ENCODE data around the gene FEN1. TPM values are rescaled to one million over a fixed set of nuclear protein-coding genes. Genes with fewer than 3 reads are reported as not detected.

FEN1 gene, protein sequence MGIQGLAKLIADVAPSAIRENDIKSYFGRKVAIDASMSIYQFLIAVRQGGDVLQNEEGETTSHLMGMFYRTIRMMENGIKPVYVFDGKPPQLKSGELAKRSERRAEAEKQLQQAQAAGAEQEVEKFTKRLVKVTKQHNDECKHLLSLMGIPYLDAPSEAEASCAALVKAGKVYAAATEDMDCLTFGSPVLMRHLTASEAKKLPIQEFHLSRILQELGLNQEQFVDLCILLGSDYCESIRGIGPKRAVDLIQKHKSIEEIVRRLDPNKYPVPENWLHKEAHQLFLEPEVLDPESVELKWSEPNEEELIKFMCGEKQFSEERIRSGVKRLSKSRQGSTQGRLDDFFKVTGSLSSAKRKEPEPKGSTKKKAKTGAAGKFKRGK
- total RNA-seq (10 to 100 TPM in 2 of 5 donors, 1 to 10 TPM in 2, not detected in 1; 4.2 to 24.6 (median 10.4) TPM), polyA plus RNA-seq (10 to 100 TPM in 1 of 3 donors, 1 to 10 TPM in 2; 5.0 to 14.3 (median 10.0) TPM)
- long read RNA-seq, donor 1, transcript FEN1-201 (2 exons, 2,296 nt) = major isoform, 7 of 7 reads
- long read RNA-seq, donor 1, partial matches to known transcripts = 0 of 7 reads
- long read RNA-seq, donor 1, other reads (novel, unspliced or antisense) = 0 of 7 reads
- long read RNA-seq, donor 2, partial matches to known transcripts = 0 of 4 reads
- long read RNA-seq, donor 2, other reads (novel, unspliced or antisense) = 0 of 4 reads
- long read RNA-seq, donor 3, transcript FEN1-201 (2 exons, 2,296 nt) = major isoform, 6 of 6 reads
- long read RNA-seq, donor 3, partial matches to known transcripts = 0 of 6 reads
- long read RNA-seq, donor 3, other reads (novel, unspliced or antisense) = 0 of 6 reads
- long read RNA-seq, donor 4, partial matches to known transcripts = 0 of 2 reads
- long read RNA-seq, donor 4, other reads (novel, unspliced or antisense) = 0 of 2 reads
- long read RNA-seq, donor 5, partial matches to known transcripts = 0 of 4 reads
- long read RNA-seq, donor 5, other reads (novel, unspliced or antisense) = 0 of 4 reads
- long read RNA-seq, donor 6, transcript FEN1-201 (2 exons, 2,296 nt) = major isoform, 22 of 22 reads
- long read RNA-seq, donor 6, partial matches to known transcripts = 0 of 22 reads
- long read RNA-seq, donor 6, other reads (novel, unspliced or antisense) = 0 of 22 reads
- long read RNA-seq, donor 7, partial matches to known transcripts = 0 of 4 reads
- long read RNA-seq, donor 7, other reads (novel, unspliced or antisense) = 0 of 4 reads
- long read RNA-seq, donor 8, transcript FEN1-201 (2 exons, 2,296 nt) = major isoform, 11 of 21 reads
- long read RNA-seq, donor 8, partial matches to known transcripts = 10 of 21 reads
- long read RNA-seq, donor 8, other reads (novel, unspliced or antisense) = 0 of 21 reads
- long read RNA-seq, donor 9, partial matches to known transcripts = 21 of 25 reads
- long read RNA-seq, donor 9, other reads (novel, unspliced or antisense) = 0 of 25 reads
- long read RNA-seq, donor 10, transcript FEN1-201 (2 exons, 2,296 nt) = major isoform, 6 of 6 reads
- long read RNA-seq, donor 10, partial matches to known transcripts = 0 of 6 reads
- long read RNA-seq, donor 10, other reads (novel, unspliced or antisense) = 0 of 6 reads

DNA sequence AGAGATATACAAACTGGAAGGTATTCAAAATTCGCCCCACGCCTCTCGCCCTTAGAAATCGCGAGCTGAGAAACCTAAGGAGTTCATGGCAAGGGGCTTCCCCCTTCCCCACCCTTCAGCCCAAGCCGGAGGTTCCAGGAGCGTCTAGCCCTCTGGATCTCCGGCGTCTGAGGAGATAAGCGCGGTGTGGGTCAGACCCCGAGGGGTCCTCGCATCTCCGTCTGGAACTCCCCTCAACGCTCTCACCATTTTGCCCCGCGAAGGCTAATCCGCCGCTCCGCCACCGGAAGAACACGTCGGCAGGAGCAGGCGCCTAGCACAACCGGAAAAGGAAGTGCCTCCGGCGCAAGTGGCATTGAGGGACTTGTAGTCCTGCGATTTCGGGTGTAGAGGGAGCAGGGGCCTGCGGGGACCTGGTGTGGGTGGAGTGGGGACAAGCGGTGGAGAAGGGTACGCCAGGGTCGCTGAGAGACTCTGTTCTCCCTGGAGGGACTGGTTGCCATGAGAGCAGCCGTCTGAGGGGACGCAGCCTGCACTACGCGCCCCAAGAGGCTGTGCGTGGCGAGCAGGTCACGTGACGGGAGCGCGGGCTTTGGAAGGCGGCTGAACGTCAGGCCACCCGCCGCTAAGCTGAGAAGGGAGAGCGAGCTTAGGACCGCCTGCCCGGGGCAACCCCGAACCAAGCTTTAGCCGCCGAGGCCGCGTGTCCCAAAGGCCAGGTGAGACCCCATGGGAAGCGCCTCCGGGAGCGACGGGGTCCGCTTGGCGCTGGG, at the start of gene FEN1, which contains the start of gene TMEM258:
Gene FEN1 (plus strand): TSS at position 602 of the 773 bp plus-strand sequence. CDS start 2,451 bp downstream, outside the sequence.
Gene TMEM258 (minus strand): TSS at position 290 of the 773 bp plus-strand sequence. CDS start 41 bp downstream, at position 249.
- Histone ChIP-seq H3K4me1 (peaks cover 24 to 62% (median 45%) of the 10 kb centered on the region in 4 donors), H3K36me3 (peaks cover 28 to 44% (median 42%) of the 10 kb centered on the region in 4 donors), H3K27me3 (no peaks in the 10 kb centered on the region), H3K4me3 (peak within 1 kb of the TSS; percentile 54 to 93 (median 78)), H3K9me3 (no peaks in the 10 kb centered on the region), H3K27ac (peak within 1 kb of the TSS; percentile 94 to 98 (median 96))
- intact Hi-C loops (cut with DNase I; ENCODE audit: low total_unique reads) = no loop called here
- peak; percentile 89 to 97 for DNase-seq
- WGBS, 5 donors = 0 to 1% (median 0%) methylated on average over 37 to 61 of the region's 61 CpGs
- TF ChIP-seq, protein P1, sequence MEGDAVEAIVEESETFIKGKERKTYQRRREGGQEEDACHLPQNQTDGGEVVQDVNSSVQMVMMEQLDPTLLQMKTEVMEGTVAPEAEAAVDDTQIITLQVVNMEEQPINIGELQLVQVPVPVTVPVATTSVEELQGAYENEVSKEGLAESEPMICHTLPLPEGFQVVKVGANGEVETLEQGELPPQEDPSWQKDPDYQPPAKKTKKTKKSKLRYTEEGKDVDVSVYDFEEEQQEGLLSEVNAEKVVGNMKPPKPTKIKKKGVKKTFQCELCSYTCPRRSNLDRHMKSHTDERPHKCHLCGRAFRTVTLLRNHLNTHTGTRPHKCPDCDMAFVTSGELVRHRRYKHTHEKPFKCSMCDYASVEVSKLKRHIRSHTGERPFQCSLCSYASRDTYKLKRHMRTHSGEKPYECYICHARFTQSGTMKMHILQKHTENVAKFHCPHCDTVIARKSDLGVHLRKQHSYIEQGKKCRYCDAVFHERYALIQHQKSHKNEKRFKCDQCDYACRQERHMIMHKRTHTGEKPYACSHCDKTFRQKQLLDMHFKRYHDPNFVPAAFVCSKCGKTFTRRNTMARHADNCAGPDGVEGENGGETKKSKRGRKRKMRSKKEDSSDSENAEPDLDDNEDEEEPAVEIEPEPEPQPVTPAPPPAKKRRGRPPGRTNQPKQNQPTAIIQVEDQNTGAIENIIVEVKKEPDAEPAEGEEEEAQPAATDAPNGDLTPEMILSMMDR (IDR thresholded peaks at IDR 0.05) = no peak
- TF ChIP-seq POLR2A (IDR thresholded peaks at IDR 0.05) (peak in 1 of 4 donors; percentile 69), EP300 (IDR thresholded peaks at IDR 0.05) (peak; percentile 25), POLR2AphosphoS5 (IDR thresholded peaks at IDR 0.05) (peak; percentile 84 to 96 (median 93))

DNA sequence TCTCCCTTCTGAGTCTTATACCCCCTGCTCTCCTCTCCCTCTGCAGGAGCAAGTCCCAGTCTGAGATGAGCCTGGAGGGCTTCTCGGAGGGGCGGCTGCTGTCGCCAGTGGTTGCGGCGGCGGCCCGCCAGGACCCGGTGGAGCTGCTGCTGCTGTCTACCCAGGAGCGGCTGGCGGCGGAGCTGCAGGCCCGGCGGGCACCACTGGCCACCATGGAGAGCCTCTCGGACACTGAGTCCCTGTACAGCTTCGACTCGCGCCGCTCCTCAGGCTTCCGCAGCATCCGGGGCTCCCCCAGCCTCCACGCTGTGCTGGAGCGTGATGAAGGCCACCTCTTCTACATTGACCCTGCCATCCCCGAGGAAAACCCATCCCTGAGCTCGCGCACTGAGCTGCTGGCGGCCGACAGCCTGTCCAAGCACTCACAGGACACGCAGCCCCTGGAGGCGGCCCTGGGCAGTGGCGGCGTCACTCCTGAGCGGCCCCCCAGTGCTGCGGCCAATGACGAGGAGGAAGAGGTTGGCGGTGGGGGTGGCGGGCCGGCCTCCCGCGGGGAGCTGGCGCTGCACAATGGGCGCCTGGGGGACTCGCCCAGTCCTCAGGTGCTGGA, 49.1 kb upstream of the FEN1 start:
- Histone ChIP-seq H3K4me3 (no peak overlapping the region), H3K36me3 (peaks cover 0 to 60% (median 34%) of the 10 kb centered on the region in 4 donors), H3K27ac (no peak overlapping the region), H3K4me1 (peaks cover 9 to 22% (median 9%) of the 10 kb centered on the region in 4 donors), H3K9me3 (no peaks in the 10 kb centered on the region), H3K27me3 (no peaks in the 10 kb centered on the region)
- TF ChIP-seq POLR2AphosphoS5 (IDR thresholded peaks at IDR 0.05) = no peak
- TF ChIP-seq, protein P1 (IDR thresholded peaks at IDR 0.05) = no peak
- no peak for TF ChIP-seq EP300 (IDR thresholded peaks at IDR 0.05)
- TF ChIP-seq POLR2A (IDR thresholded peaks at IDR 0.05) = no peak
- WGBS, 5 donors = 91 to 94% (median 92%) methylated on average over 20 to 42 of the region's 42 CpGs
- intact Hi-C loops (cut with DNase I; ENCODE audit: low total_unique reads) = no loop called here
- DNase-seq = no peak

DNA sequence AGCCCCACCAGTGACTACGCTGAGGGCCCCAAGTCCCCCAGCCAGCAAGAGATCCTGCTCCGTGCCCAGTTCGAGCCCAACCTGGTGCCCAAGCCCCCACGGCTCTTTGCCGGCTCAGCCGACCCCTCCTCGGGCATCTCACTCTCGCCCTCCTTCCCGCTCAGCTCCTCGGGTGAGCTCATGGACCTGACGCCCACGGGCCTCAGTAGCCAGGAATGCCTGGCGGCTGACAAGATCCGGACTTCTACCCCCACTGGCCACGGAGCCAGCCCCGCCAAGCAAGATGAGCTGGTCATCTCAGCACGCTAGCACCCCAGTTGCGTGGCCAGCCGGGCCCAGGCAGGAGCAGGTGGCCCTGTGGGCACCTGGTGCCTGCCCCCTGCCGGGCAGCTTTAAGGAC, 48.5 kb upstream of the FEN1 start:
- Histone ChIP-seq H3K9me3 (no peaks in the 10 kb centered on the region), H3K4me3 (no peak overlapping the region), H3K4me1 (peaks cover 9 to 22% (median 9%) of the 10 kb centered on the region in 4 donors), H3K27me3 (no peaks in the 10 kb centered on the region), H3K27ac (no peak overlapping the region), H3K36me3 (peaks cover 0 to 54% (median 32%) of the 10 kb centered on the region in 4 donors)
- WGBS, 5 donors = 89 to 94% (median 91%) methylated on average over 18 to 20 of the region's 20 CpGs
- intact Hi-C loops (cut with DNase I; ENCODE audit: low total_unique reads) = no loop called here
- no peak for DNase-seq
- TF ChIP-seq POLR2A (IDR thresholded peaks at IDR 0.05) (no peak), EP300 (IDR thresholded peaks at IDR 0.05) (no peak), POLR2AphosphoS5 (IDR thresholded peaks at IDR 0.05) (no peak)
- TF ChIP-seq, protein P1 (IDR thresholded peaks at IDR 0.05) = no peak

Data from stomach (tissue), 19 donors.